HCT116 (cell line): Measurements from ENCODE around the gene TIMM44. TPM values are rescaled to one million over a fixed set of nuclear protein-coding genes. Genes with fewer than 3 reads are reported as not detected.
A peak's percentile ranks its signal among the peaks of the same experiment; 100 is the strongest.
"Not testable (repeated sequence)": the region's sequence is repeated elsewhere in the genome, so short reads cannot be mapped to it uniquely, and the experiment has no call there.

Experiments used
- ATAC-seq: fragments of 200-7000 bp; cut with Tn5 transposase; 2 replicates; pipeline ENCODE4 v1.9.1; 2020; ENCODE audit warnings: mild to moderate bottlenecking, moderate library complexity
- BruUV-seq: library from RNA; stranded (reverse); fragments of 400-500 nt; replicated peaks from 2 replicates; lab custom pipeline; 2021; lab: Mats Ljungman, UMichigan
- CTCF ChIA-PET: fragments of 300-600 bp; sonication (Branson Sonifier 250); formaldehyde crosslinking; loops from one replicate; lab custom pipeline; 2021; ENCODE audit warnings: antibody characterized with exemption; lab: Charles Lee
- POLR2A ChIA-PET: fragments of 300-600, 350-600 bp; sonication (Branson Sonifier 250); formaldehyde crosslinking; loops from one replicate; lab custom pipeline; 2021; ENCODE audit warnings: antibody characterized with exemption; lab: Charles Lee
- RAD21 ChIA-PET, 2 experiments: fragments of 300-600 bp; sonication (Branson Sonifier 250); formaldehyde crosslinking; loops; one replicate each; lab custom pipeline; 2023; ENCODE audit warnings: low total read pairs in 2 of 2; ENCODE audit not compliant: uncharacterized antibody in 2 of 2, unreplicated experiment in 2 of 2, low non-redundant PET in 1 of 2; lab: Charles Lee
- DNase-seq: peaks from one replicate; pipeline ENCODE4 v3.0.0-alpha.2; 2010; ENCODE audit warnings: low read depth, low spot score
- H2AFZ ChIP-seq: fragments of 200-600 bp; shearing (Covaris generic), sonication (generic); 2 replicates; pipeline ENCODE4 v1.6.1; 2017; ENCODE audit warnings: low read depth, mixed run types, mixed read lengths, antibody characterized with exemption, low read length; ENCODE audit not compliant: poor library complexity, severe bottlenecking
- H3K27ac ChIP-seq: 2 replicates; pipeline ENCODE4 v1.5.1; 2012; ENCODE audit warnings: low read depth, low read length
- H3K27me3 ChIP-seq: fragments of 200-600 bp; sonication (generic); 2 replicates; pipeline ENCODE4 v1.6.1; 2016; ENCODE audit warnings: mixed run types, low read length, mixed read lengths; ENCODE audit not compliant: insufficient read depth
- H3K36me3 ChIP-seq, 2 experiments: fragments of 200-500 bp in 1 of 2; fragments of 200-600 bp in 1 of 2; sonication (Bioruptor generic) in 1 of 2; sonication (generic) in 1 of 2; 2 replicates each; pipeline versions ENCODE4 v1.5.1 to v1.6.1; 2014 to 2016; ENCODE audit warnings: low read length in 2 of 2, inconsistent platforms in 1 of 2, mixed read lengths in 1 of 2, mixed run types in 1 of 2; ENCODE audit not compliant: insufficient read depth in 2 of 2, control insufficient read depth in 1 of 2
- H3K4me1 ChIP-seq, 2 experiments: fragments of 200-600 bp in 1 of 2; sonication (generic) in 1 of 2; 2 replicates each; pipeline versions ENCODE4 v1.5.1 to v1.6.1; 2012 to 2017; ENCODE audit warnings: low read length in 2 of 2, inconsistent platforms in 1 of 2, mild to moderate bottlenecking in 1 of 2, mixed read lengths in 1 of 2, mixed run types in 1 of 2, moderate library complexity in 1 of 2; ENCODE audit not compliant: insufficient read depth in 2 of 2, control insufficient read depth in 1 of 2
- H3K4me2 ChIP-seq: fragments of 200-600 bp; sonication (generic); 2 replicates; pipeline ENCODE4 v1.6.1; 2017; ENCODE audit warnings: mixed run types, low read length, mixed read lengths
- H3K4me3 ChIP-seq, 2 experiments: fragments of 200-600 bp in 1 of 2; sonication (generic) in 1 of 2; replicated peaks in 1 of 2; 2 replicates each; pipeline ENCODE4 v1.5.1; 2011 to 2016; ENCODE audit warnings: low read length in 2 of 2, control low read depth in 1 of 2, low read depth in 1 of 2, mild to moderate bottlenecking in 1 of 2, mixed read lengths in 1 of 2, mixed run types in 1 of 2
- H3K79me2 ChIP-seq: fragments of 200-600 bp; sonication (generic); 2 replicates; pipeline ENCODE4 v1.6.1; 2017; ENCODE audit warnings: mild to moderate bottlenecking, mixed run types, low read length, moderate library complexity, mixed read lengths; ENCODE audit not compliant: insufficient read depth
- H3K9ac ChIP-seq: fragments of 200-600 bp; sonication (generic); 2 replicates; pipeline ENCODE4 v1.6.1; 2016; ENCODE audit warnings: low read length, mixed read lengths
- H3K9me2 ChIP-seq: fragments of 200-600 bp; sonication (generic), shearing (Covaris generic); 2 replicates; pipeline ENCODE4 v1.6.1; 2017; ENCODE audit warnings: mixed run types, mild to moderate bottlenecking, moderate library complexity; ENCODE audit not compliant: insufficient read depth
- H3K9me3 ChIP-seq, 2 experiments: fragments of 200-500 bp in 1 of 2; fragments of 200-600 bp in 1 of 2; sonication (Bioruptor generic) in 1 of 2; sonication (generic) in 1 of 2; 2 replicates each; pipeline ENCODE4 v1.6.1; 2014 to 2017; ENCODE audit warnings: low read length in 2 of 2, mixed read lengths in 2 of 2, inconsistent platforms in 1 of 2, low read depth in 1 of 2, mild to moderate bottlenecking in 1 of 2, mixed run types in 1 of 2, moderate library complexity in 1 of 2; ENCODE audit not compliant: control insufficient read depth in 1 of 2, insufficient read depth in 1 of 2
- H4K20me1 ChIP-seq: fragments of 200-600 bp; sonication (generic), shearing (Covaris generic); 2 replicates; pipeline ENCODE4 v1.6.1; 2017; ENCODE audit warnings: mixed run types, mild to moderate bottlenecking, moderate library complexity; ENCODE audit not compliant: insufficient read depth
- CBX3 ChIP-seq: IDR thresholded peaks from 2 replicates; pipeline ENCODE4 v1.6.1; 2012; ENCODE audit warnings: low read depth
- CEBPB ChIP-seq: IDR thresholded peaks from 2 replicates; pipeline ENCODE4 v1.6.1; 2012; ENCODE audit warnings: low read depth
- CTCF ChIP-seq, 3 experiments: fragments of 200-600 bp in 1 of 3; sonication (generic) in 1 of 3; IDR thresholded peaks in 2 of 3; conservative IDR thresholded peaks in 1 of 3; 2 replicates each; pipeline ENCODE4 v1.5.1; 2012 to 2017; ENCODE audit warnings: low read depth in 2 of 3, low read length in 2 of 3, antibody characterized with exemption in 1 of 3, borderline replicate concordance in 1 of 3, control low read depth in 1 of 3, mild to moderate bottlenecking in 1 of 3, mixed read lengths in 1 of 3, mixed run types in 1 of 3, moderate library complexity in 1 of 3; ENCODE audit not compliant: insufficient read depth in 1 of 3
- EZH2phosphoT487 ChIP-seq: fragments of 200-600 bp; IDR thresholded peaks from 2 replicates; pipeline ENCODE4 v1.6.1; 2018; ENCODE audit warnings: antibody characterized with exemption, borderline replicate concordance
- JUND ChIP-seq: IDR thresholded peaks from 2 replicates; pipeline ENCODE4 v1.6.1; 2012
- POLR2A ChIP-seq: IDR thresholded peaks from 2 replicates; pipeline ENCODE4 v1.7.0; 2011; ENCODE audit warnings: borderline replicate concordance; ENCODE audit not compliant: insufficient read depth, insufficient read length; ENCODE audit errors: extremely low read depth
- POLR2AphosphoS5 ChIP-seq: IDR thresholded peaks from 2 replicates; pipeline ENCODE4 v1.6.1; 2011; ENCODE audit warnings: mild to moderate bottlenecking, low read depth, low read length, moderate library complexity
- REST ChIP-seq: IDR thresholded peaks from 2 replicates; pipeline ENCODE4 v1.6.1; 2012; ENCODE audit warnings: low read depth
- SIN3A ChIP-seq: IDR thresholded peaks from 2 replicates; pipeline ENCODE4 v1.6.1; 2012; ENCODE audit warnings: low read depth
- SP1 ChIP-seq: IDR thresholded peaks from 2 replicates; pipeline ENCODE4 v1.6.1; 2012; ENCODE audit warnings: low read depth
- TCF7L2 ChIP-seq: IDR thresholded peaks from 2 replicates; pipeline ENCODE4 v1.7.0; 2011; ENCODE audit warnings: borderline replicate concordance, inconsistent platforms; ENCODE audit not compliant: insufficient read depth, insufficient read length; ENCODE audit errors: extremely low read depth
- intact Hi-C: fragments of 100-400 bp; cut with micrococcal nuclease; formaldehyde crosslinking; loops from 2 replicates; pipeline ENCODE4 v1.10.0; 2022
- total RNA-seq: library from RNA; stranded (reverse); gene quantifications from one replicate; pipeline ENCODE4 v1.2.1, GENCODE V29; 2021; ENCODE audit not compliant: unreplicated experiment

The TIMM44 gene
- total RNA-seq, 1 experiment from 2014 or later: 136 TPM

- TF ChIP-seq TCF7L2 (no peak), CEBPB (no peak), SIN3A (no peak)
These were observed 47.9 kb downstream of the TIMM44 start (continued) for GRCh38 chr19:7895565-7895964.

- no peaks in the 10 kb centered on the region for H3K9me2 ChIP-seq
- peaks cover 0 to 9% of the 10 kb centered on the region in 2 experiments; a peak in 2 of 4 replicates for H3K36me3 ChIP-seq
- peaks cover 0 to 3% of the 10 kb centered on the region in 2 experiments; a peak in 1 of 4 replicates for H3K4me1 ChIP-seq
- ATAC-seq (peak; percentile 42; the same call in 1 of the 2 replicates), DNase-seq (no peak)
- no peak overlapping the region for H3K9ac ChIP-seq
- no peaks in the 10 kb centered on the region for H3K9me3 ChIP-seq
- ChIA-PET POLR2A (no interaction called here), RAD21 (no interaction called here), CTCF (no interaction called here)
- H3K4me3 ChIP-seq: no peak overlapping the region
- no peak for TF ChIP-seq POLR2AphosphoS5
- no peak for TF ChIP-seq CTCF (IDR thresholded peaks at IDR 0.05 in 2 of 3, conservative IDR thresholded peaks at IDR 0.05 in 1 of 3; ENCODE audit: borderline replicate concordance in 1 of 3, insufficient read depth in 1 of 3, low read depth in 2 of 3, low read length in 2 of 3)
- TF ChIP-seq REST: no peak
- TF ChIP-seq EZH2phosphoT487: no peak
- no peak for TF ChIP-seq TCF7L2
- TF ChIP-seq CEBPB: no peak
- no peak for TF ChIP-seq JUND
- TF ChIP-seq SP1: no peak
- no peak for TF ChIP-seq CBX3
- no peak for TF ChIP-seq POLR2A
- H2AFZ ChIP-seq: no peak overlapping the region
- no peak overlapping the region for H3K27ac ChIP-seq
- H3K79me2 ChIP-seq: peaks cover 32% of the 10 kb centered on the region
- no peak overlapping the region for H3K4me2 ChIP-seq
- H4K20me1 ChIP-seq: no peaks in the 10 kb centered on the region
- BruUV-seq: no TSS peak
- intact Hi-C loops: no loop called here
- no peaks in the 10 kb centered on the region for H3K27me3 ChIP-seq
These were observed 48.7 kb downstream of the TIMM44 start for GRCh38 chr19:7894612-7895309.

GRCh38 chr19:7893362-7894101 is 49.9 kb downstream of the TIMM44 start:
- POLR2A ChIA-PET, H2AFZ ChIP-seq, H3K36me3 ChIP-seq, H3K27ac ChIP-seq, RAD21 ChIA-PET, H3K9me2 ChIP-seq, BruUV-seq, H3K9me3 ChIP-seq, H3K9ac ChIP-seq, H3K27me3 ChIP-seq, DNase-seq, CTCF ChIA-PET, intact Hi-C loops, H3K4me2 ChIP-seq, H4K20me1 ChIP-seq, ATAC-seq, H3K4me3 ChIP-seq: not testable (repeated sequence)
- H3K4me1 ChIP-seq: peaks cover 0 to 13% of the 10 kb centered on the region in 2 experiments; a peak in 2 of 4 replicates
- H3K79me2 ChIP-seq: peaks cover 42% of the 10 kb centered on the region
